HL-60/S4 treated with retinoic acid at 250 ng/mL for 4 days and 3 days (cell line): ENCODE data around the gene PAIP2.
"Not testable (repeated sequence)": the region's sequence is repeated elsewhere in the genome, so short reads cannot be mapped to it uniquely, and the experiment has no call there.

Experiments
- in situ Hi-C: fragments of 300-500 bp; cut with MboI; formaldehyde crosslinking; loops from 2 replicates; pipeline ENCODE4 v1.7.0; 2022; ENCODE audit warnings: low sequenced_read_pairs

PAIP2 gene

GRCh38 chr5:139341689-139342422 is at the start of gene PAIP2:
TSS of gene PAIP2 (plus strand) at chr5:139341854. CDS start at chr5:139363785, 21,931 bp downstream.
- in situ Hi-C loops = no loop called here

GRCh38 chr5:139293202-139293506 is 48.5 kb upstream of the PAIP2 start:
- in situ Hi-C loops = no loop called here

GRCh38 chr5:139293507-139294373 is 47.9 kb upstream of the PAIP2 start, which contains the start of gene MATR3:
TSS of gene MATR3 (plus strand) at chr5:139293740. CDS start at chr5:139307416, 13,676 bp downstream.
- in situ Hi-C loops = no loop called here

GRCh38 chr5:139294374-139295165 is 47.1 kb upstream of the PAIP2 start:
- in situ Hi-C loops = no loop called here

GRCh38 chr5:139295346-139296057 is 46.2 kb upstream of the PAIP2 start:
- in situ Hi-C loops = no loop called here

- in situ Hi-C loops = no loop called here
Observed at GRCh38 chr5:139296198-139296597, 45.5 kb upstream of the PAIP2 start.

- in situ Hi-C loops = no loop called here
Observed at GRCh38 chr5:139296862-139297326, 44.8 kb upstream of the PAIP2 start.

GRCh38 chr5:139297439-139298133 is 44.1 kb upstream of the PAIP2 start:
- in situ Hi-C loops = no loop called here

GRCh38 chr5:139298242-139298641 is 43.4 kb upstream of the PAIP2 start:
- in situ Hi-C loops = no loop called here

GRCh38 chr5:139299486-139299885 is 42.2 kb upstream of the PAIP2 start:
- in situ Hi-C loops = no loop called here

GRCh38 chr5:139301808-139302499 is 39.7 kb upstream of the PAIP2 start:
- in situ Hi-C loops = no loop called here

GRCh38 chr5:139304391-139305324 is 37.0 kb upstream of the PAIP2 start:
- in situ Hi-C loops = no loop called here

- in situ Hi-C loops = no loop called here
Observed at GRCh38 chr5:139306197-139306596, 35.5 kb upstream of the PAIP2 start.

- in situ Hi-C loops = no loop called here
Observed at GRCh38 chr5:139306628-139307379, 34.9 kb upstream of the PAIP2 start.

- in situ Hi-C loops = no loop called here
Observed at GRCh38 chr5:139308797-139309196, 32.9 kb upstream of the PAIP2 start.

GRCh38 chr5:139310715-139311186 is 30.9 kb upstream of the PAIP2 start:
- in situ Hi-C loops = not testable (repeated sequence)

- in situ Hi-C loops = no loop called here
Observed at GRCh38 chr5:139312075-139312474, 29.6 kb upstream of the PAIP2 start.
